Mesodermal cell (in vitro differentiated cells): ENCODE data around the gene GLRX2.

ENCODE experiments used
- H3K27ac ChIP-seq: 2 replicates; pipeline ENCODE4 v1.7.0; 2013; ENCODE audit warnings: mild to moderate bottlenecking, low read depth, low read length, moderate library complexity; ENCODE audit not compliant: severe bottlenecking
- H3K36me3 ChIP-seq: 2 replicates; pipeline ENCODE4 v1.7.1; 2013; ENCODE audit warnings: mild to moderate bottlenecking, low read length, moderate library complexity; ENCODE audit not compliant: control insufficient read depth, insufficient read depth
- H3K4me1 ChIP-seq: one replicate; pipeline ENCODE4 v1.7.1; 2013; ENCODE audit warnings: mild to moderate bottlenecking, low read length; ENCODE audit not compliant: insufficient read depth, control insufficient read depth, poor library complexity, severe bottlenecking
- H3K4me3 ChIP-seq: 2 replicates; pipeline ENCODE4 v1.7.0; 2013; ENCODE audit warnings: low read length, control low read depth, mild to moderate bottlenecking; ENCODE audit not compliant: insufficient read depth, poor library complexity, severe bottlenecking; ENCODE audit errors: extremely low read depth
- H3K9me3 ChIP-seq: 2 replicates; pipeline ENCODE4 v1.7.1; 2013; ENCODE audit warnings: mild to moderate bottlenecking, low read length, moderate library complexity; ENCODE audit not compliant: control insufficient read depth
- WGBS, 2 experiments: methylation state at CpG; one replicate each; pipeline ENCODE4 v1.1.5; 2013; ENCODE audit warnings: missing lambda C conversion rate in 2 of 2; ENCODE audit not compliant: insufficient coverage in 2 of 2; 5-methylcytosine and 5-hydroxymethylcytosine counted together

The GLRX2 gene

GRCh38 chr1:193111641-193112090, 6.5 kb upstream of the GLRX2 start:
- peaks cover 25% of the 10 kb centered on the region for H3K4me1 ChIP-seq
- WGBS, 2 experiments, result 59 to 65% methylated on average over 4 to 5 of the region's 6 CpGs
- peak overlapping the region; percentile 84 for H3K27ac ChIP-seq
- no peaks in the 10 kb centered on the region for H3K9me3 ChIP-seq
- H3K36me3 ChIP-seq, result no peaks in the 10 kb centered on the region
- H3K4me3 ChIP-seq, result no peak overlapping the region

DNA sequence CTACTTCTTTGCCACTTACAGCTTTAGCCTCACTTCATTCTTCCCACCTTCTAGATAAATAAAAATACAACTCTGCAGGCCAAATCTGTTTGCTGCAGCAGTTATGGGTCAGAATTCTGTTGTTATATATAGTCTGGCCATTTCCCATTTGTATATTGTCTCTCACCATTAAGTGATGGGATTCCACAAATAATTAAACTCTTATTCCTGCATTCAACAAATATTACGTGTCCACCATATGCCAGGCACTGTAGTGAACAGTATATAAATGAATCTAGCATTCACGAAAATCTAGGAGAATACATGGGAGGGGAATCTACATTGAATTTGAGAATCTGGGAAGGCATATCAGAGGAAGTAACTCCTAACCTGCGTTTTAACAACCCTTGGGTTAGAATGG, 5.7 kb upstream of the GLRX2 start:
- Histone ChIP-seq H3K36me3 (no peaks in the 10 kb centered on the region), H3K4me1 (peaks cover 22% of the 10 kb centered on the region), H3K4me3 (no peak overlapping the region), H3K9me3 (no peaks in the 10 kb centered on the region), H3K27ac (no peak overlapping the region)
- WGBS, 2 experiments, result 100% methylated on average over 1 of the region's 3 CpGs; no CpG with 5 or more reads in 1 of the 2 experiments

DNA sequence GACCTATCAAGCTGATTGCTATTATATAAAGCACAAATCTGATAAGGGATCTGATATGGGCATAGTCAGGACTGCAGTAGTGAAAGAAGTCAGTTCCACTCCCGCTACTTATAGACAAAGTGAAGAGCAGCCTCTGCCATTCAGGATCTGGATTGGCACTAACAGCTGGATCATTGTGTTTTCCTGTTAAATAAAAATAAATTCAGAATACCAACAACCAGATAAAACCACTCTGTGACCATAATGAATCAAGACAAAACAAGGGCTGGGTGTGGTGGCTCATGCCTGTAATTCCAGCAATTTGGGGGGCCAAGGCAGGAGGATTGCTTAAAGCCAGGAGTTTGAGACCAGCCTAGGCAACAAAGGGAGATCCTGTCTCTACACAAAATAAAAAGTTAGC, 5.0 kb upstream of the GLRX2 start:
- Histone ChIP-seq H3K4me1 (peaks cover 18% of the 10 kb centered on the region), H3K27ac (no peak overlapping the region), H3K36me3 (no peaks in the 10 kb centered on the region), H3K4me3 (no peak overlapping the region), H3K9me3 (no peaks in the 10 kb centered on the region)
- 100% methylated on average over 1 of the region's 1 CpG; no CpG with 5 or more reads in 1 of the 2 experiments for WGBS, 2 experiments

GRCh38 chr1:193109619-193110018, 4.4 kb upstream of the GLRX2 start:
- no peak overlapping the region for H3K27ac ChIP-seq
- 88 to 100% methylated on average over 1 of the region's 1 CpG for WGBS, 2 experiments
- H3K9me3 ChIP-seq, result no peaks in the 10 kb centered on the region
- H3K36me3 ChIP-seq, result no peaks in the 10 kb centered on the region
- peaks cover 18% of the 10 kb centered on the region for H3K4me1 ChIP-seq
- H3K4me3 ChIP-seq, result no peak overlapping the region

DNA sequence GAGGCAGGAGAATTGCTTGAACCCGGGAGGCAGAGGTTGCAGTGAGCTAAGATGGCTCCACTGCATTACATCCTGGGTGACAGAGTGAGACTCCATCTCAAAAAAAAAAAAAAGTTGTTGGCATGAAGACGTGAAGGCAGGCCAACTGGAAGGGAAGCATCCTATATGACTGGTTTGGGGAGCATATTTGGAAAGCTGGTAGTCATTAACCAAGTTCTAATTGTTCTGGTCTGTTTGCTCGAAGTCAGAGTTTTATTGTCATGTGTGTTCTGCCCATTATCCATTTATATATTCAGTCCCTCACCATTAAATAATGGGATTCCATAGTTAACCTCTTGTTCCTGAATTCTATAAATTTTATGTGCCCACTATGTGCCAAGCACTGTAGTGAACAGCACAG, 3.3 kb upstream of the GLRX2 start:
- no peak overlapping the region for H3K4me3 ChIP-seq
- H3K36me3 ChIP-seq, result no peaks in the 10 kb centered on the region
- no peak overlapping the region for H3K27ac ChIP-seq
- H3K4me1 ChIP-seq, result peaks cover 16% of the 10 kb centered on the region
- H3K9me3 ChIP-seq, result no peaks in the 10 kb centered on the region
- WGBS, 2 experiments, result 85 to 89% methylated on average over 2 of the region's 3 CpGs

DNA sequence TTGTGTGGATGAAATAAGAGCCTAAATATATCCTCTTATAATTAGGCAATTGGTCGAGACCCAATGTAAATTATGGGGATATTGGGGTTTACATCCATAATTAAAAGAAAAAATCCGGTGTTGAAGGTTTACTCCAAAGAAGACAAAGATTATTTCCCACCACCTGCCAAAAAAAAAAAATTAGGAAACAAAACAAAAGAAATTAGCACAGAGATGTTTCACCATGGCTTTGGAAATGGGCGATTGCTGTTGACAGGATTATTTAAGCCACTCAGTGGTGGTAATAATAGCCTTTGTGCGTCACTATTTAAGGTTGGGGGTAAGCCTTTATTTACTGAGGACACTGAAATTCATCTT, 585 bp upstream of the GLRX2 start:
- WGBS, 2 experiments, result 83 to 88% methylated on average over 1 to 3 of the region's 4 CpGs
- Histone ChIP-seq H3K9me3 (no peaks in the 10 kb centered on the region), H3K36me3 (peaks cover 12% of the 10 kb centered on the region), H3K4me1 (peaks cover under 1% of the 10 kb centered on the region), H3K27ac (peak overlapping the region; percentile 88), H3K4me3 (peak overlapping the region; percentile 70)

DNA sequence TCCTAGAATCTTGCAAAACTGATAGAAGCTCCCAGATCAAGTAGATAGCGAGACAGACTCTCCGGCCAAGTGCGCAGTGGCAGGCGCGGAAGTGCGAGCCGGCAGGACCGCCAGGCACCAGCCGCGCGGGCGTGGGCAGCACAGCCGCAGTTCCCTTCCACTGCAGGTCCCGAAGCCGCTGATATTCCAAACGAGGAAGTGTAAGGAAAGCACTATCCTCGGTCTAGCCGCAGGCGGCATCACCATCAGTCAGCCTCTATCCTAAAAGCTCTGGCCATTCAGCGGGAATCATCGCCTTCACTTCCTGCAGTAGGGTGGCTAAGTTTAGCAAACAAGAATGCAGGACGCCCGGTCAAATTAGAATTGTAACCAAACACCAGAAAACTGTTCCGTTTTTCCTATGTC, 710 bp downstream of the GLRX2 start:
- H3K9me3 ChIP-seq, result no peaks in the 10 kb centered on the region
- no peaks in the 10 kb centered on the region for H3K4me1 ChIP-seq
- WGBS, 2 experiments, result 0 to 1% methylated on average over 19 to 20 of the region's 24 CpGs
- peak overlapping the region; percentile 70 for H3K4me3 ChIP-seq
- peaks cover 25% of the 10 kb centered on the region for H3K36me3 ChIP-seq
- H3K27ac ChIP-seq, result peak overlapping the region; percentile 88

GRCh38 chr1:193103759-193104501, 1.3 kb downstream of the GLRX2 start:
- 50 to 60% methylated on average over 7 to 8 of the region's 9 CpGs for WGBS, 2 experiments
- no peaks in the 10 kb centered on the region for H3K9me3 ChIP-seq
- H3K4me3 ChIP-seq, result peak overlapping the region; percentile 70
- peaks cover 31% of the 10 kb centered on the region for H3K36me3 ChIP-seq
- peak overlapping the region; percentile 88 for H3K27ac ChIP-seq
- H3K4me1 ChIP-seq, result no peaks in the 10 kb centered on the region

DNA sequence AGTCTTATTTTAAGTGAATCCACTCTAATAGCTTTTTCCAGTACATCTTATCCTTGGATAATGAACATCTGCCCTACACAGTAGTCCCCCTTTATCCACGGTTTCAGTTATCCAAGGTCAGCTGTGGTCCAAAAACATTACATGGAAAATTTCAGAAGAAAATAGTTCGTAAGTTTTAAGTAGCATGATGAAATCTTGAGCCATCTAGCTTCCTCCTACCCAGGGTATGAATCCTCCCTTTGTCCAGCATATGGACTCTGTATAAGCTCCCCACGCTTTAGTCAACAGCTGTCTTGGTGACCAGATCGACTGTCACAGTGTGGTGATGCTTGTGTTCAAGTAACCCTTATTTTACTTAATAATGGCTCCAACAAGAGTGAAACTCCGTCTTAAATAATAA, 2.6 kb downstream of the GLRX2 start:
- WGBS, 2 experiments, result 80 to 93% methylated on average over 1 to 2 of the region's 5 CpGs
- Histone ChIP-seq H3K4me3 (no peak overlapping the region), H3K36me3 (peaks cover 43% of the 10 kb centered on the region), H3K9me3 (no peaks in the 10 kb centered on the region), H3K4me1 (no peaks in the 10 kb centered on the region), H3K27ac (no peak overlapping the region)

DNA sequence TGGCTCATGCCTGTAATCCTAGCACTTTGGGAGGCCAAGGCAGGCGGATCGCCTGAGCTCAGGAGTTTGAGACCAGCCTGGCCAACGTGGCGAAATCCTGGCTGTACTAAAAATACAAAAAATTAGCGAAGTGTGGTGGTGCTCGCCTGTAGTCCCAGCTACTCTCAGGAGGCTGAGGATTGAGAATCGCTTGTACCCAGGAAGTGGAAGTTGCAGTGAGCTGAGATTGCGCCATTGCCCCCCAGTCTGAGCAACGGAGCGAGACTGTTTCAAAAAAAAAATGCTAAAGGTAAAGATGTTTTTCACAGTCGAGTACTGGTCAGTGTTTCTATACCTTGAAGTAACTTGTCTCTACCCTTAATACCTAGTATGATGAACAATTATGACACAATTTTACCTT, 11.1 kb downstream of the GLRX2 start:
- Histone ChIP-seq H3K4me3 (no peak overlapping the region), H3K36me3 (peaks cover 46% of the 10 kb centered on the region), H3K9me3 (no peaks in the 10 kb centered on the region), H3K4me1 (no peaks in the 10 kb centered on the region), H3K27ac (no peak overlapping the region)
- WGBS, 2 experiments, result 92 to 97% methylated on average over 8 to 10 of the region's 11 CpGs

- peaks cover 30% of the 10 kb centered on the region for H3K36me3 ChIP-seq
- no CpG with 5 or more reads among the region's 1 CpG for WGBS, 2 experiments
- H3K27ac ChIP-seq, result no peak overlapping the region
- no peaks in the 10 kb centered on the region for H3K9me3 ChIP-seq
- no peak overlapping the region for H3K4me3 ChIP-seq
- no peaks in the 10 kb centered on the region for H3K4me1 ChIP-seq
These were observed 14.3 kb downstream of the GLRX2 start for GRCh38 chr1:193090865-193091264.
